H1 (cell line): ENCODE data around the gene CDC42SE2. TPM values are rescaled to one million over a fixed set of nuclear protein-coding genes. Genes with fewer than 3 reads are reported as not detected.

Experiments used
- BCL11A ChIP-seq, 2 experiments: IDR thresholded peaks; one replicate each; pipeline ENCODE4 v1.6.1; 2011; ENCODE audit warnings: low read depth in 2 of 2, low read length in 2 of 2, mild to moderate bottlenecking in 2 of 2
- KDM1A ChIP-seq: fragments of 200-600, 300-600 bp; sonication (generic); IDR thresholded peaks from 2 replicates; pipeline ENCODE4 v1.7.1; 2016; ENCODE audit warnings: mild to moderate bottlenecking, low read length, borderline replicate concordance
- SIRT6 ChIP-seq: IDR thresholded peaks from one replicate; pipeline ENCODE4 v1.7.1; 2012; ENCODE audit warnings: low read length, inconsistent platforms
- TAF7 ChIP-seq: optimal IDR thresholded peaks from 2 replicates; pipeline ENCODE3; 2011; ENCODE audit warnings: low read depth, mild to moderate bottlenecking, inconsistent platforms, low read length, moderate library complexity, borderline replicate concordance
- TCF12 ChIP-seq: IDR thresholded peaks from 2 replicates; pipeline ENCODE4 v1.6.1; 2011; ENCODE audit warnings: low read depth, mild to moderate bottlenecking, low read length
- polyA plus RNA-seq, 7 experiments: library from polyadenylated mRNA; depleted of rRNA in 3 of 7; stranded (reverse) in 5 of 7; unstranded in 2 of 7; fragments of >200 nt in 5 of 7; fragments of 200-250 nt in 2 of 7; gene quantifications; 1 replicate in 5 of 7; 2 replicates in 1 of 7; 4 replicates in 1 of 7; pipeline versions ENCODE4 v1.2.1 to v1.2.3, GENCODE V29; 2011 to 2013; ENCODE audit warnings: missing spikeins in 2 of 7, mixed read lengths in 2 of 7
- total RNA-seq: library from RNA; stranded (reverse); fragmentation: NEBNext Ultra II Directional; extraction: Animal tissue kit (Norgen Biotek cat#: 25700); gene quantifications from 2 replicates; pipeline ENCODE4 v1.2.1, GENCODE V29; 2021

CDC42SE2 gene
- total and polyA plus RNA-seq, 2 of the 8 experiments (the other 6 are each of a cell fraction or from before 2014, with no cell fraction given) = 16.7 to 30.8 TPM

DNA sequence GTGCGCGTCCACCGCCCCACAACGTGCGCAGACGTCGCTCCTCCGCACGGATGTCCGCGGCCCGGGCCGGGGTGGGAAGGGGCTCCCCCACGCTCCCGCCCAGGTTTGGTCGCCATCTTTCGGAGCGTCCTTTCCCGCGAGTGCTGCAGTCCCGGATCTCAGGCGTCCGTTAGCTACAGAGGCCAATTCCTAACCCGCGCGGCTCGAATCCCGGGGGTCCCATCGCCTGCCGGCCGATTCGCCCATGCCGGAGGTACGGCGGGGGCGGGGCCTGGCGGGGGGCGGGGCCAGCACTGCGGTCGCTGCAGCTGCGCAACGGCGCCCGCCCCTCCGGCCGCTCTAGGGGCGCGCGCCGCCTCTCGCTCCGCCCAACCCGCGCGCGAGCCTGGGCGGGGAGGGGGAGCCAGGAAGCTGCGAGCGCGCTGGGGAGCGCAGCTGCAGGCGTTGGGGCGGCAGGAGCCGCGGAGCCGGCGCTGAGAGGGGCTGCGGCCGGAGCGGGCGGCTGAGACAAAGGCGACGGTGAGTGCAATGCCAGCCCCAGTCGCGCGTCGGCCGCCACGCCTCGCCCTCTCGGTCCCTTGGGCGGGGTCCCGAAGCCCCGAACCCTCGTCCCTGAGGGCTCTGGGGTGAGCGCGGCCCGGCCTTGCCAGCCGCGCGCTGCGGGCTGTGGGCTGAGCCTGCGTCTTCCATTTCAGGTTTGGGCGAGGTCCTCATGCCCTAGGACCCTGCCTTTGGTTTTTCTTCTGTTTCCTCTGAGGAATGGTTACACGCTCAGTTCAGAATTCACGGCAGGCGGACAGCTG, at the start of gene CDC42SE2 (continued):
- TF ChIP-seq TCF12 (0 out of 2 replicates have a peak, but pooled peaks have one; percentile 4), TAF7 (peak; percentile 18), SIRT6 (no peak), BCL11A (IDR thresholded peaks at IDR 0.05; ENCODE audit: low read depth in 2 of 2, low read length in 2 of 2) (no peak), KDM1A (0 out of 2 replicates have a peak, but pooled peaks have one; percentile 23)
